Colon (tissue), 2 donors: ENCODE data around the gene COG2.
"Not testable (repeated sequence)": the region's sequence is repeated elsewhere in the genome, so short reads cannot be mapped to it uniquely, and the experiment has no call there.

Experiments
- FAIRE-seq: peaks from 2 replicates; lab custom pipeline; 2012; peaks lifted over from hg19 to GRCh38; lab: Jason Lieb, UNC
- donor health status: control.
- donor health status: control.

The COG2 gene

DNA sequence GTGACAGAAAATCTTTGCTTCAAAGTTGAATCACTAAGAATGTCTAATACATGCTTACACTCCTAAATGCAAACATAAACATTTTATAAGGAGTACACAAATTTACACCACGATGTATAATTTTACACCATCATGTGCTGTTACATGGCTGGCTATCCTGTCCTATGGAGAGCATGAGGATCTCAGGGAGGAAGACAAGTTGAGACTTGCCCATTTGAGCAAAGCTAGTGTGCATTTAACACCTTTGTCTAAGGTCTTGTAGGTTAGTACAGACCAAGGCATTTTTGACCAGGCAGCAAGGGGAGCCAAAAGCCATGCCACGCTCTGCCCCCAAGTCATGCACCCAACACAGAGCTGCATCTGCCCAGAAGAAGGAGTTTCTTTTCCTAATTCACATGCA is 14.5 kb upstream of the COG2 start:
- no peak for FAIRE-seq

DNA sequence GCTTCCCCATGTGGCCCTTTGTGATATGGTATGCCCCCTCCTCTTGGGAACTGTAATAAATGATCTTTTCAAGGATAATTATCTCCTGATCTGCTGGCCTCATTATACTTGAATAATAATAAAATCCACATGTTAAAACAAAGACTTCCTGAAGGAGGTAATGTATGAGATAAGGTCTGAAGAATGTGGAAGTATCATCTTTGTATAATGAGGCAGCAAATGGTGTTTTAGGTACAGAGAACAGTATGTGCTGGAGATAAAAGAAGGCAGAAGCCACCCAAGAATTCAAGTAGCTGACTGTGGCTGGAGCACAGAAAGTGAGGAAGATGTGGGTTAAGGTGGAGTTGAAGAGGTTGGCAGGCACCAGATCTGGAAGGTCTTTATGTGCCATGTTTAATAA is 12.8 kb upstream of the COG2 start:
- no peak for FAIRE-seq

DNA sequence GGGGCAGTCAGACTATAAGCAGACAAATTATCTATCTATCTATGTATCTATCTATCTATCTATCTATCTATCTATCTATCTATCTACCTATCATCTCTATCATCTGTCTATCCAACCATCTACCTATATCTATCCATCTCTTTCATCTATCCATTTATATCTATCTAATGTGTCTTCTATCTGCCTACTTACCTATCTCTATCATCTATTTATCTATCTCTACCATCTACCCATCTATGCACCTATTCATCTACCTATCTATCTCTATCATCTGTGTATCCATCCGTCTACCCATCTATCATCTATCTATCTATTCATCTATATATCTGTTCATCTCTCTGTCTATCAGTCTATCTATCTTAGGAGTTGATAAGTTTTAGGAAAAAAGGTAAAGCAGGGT is 10.8 kb upstream of the COG2 start:
- FAIRE-seq: no peak

DNA sequence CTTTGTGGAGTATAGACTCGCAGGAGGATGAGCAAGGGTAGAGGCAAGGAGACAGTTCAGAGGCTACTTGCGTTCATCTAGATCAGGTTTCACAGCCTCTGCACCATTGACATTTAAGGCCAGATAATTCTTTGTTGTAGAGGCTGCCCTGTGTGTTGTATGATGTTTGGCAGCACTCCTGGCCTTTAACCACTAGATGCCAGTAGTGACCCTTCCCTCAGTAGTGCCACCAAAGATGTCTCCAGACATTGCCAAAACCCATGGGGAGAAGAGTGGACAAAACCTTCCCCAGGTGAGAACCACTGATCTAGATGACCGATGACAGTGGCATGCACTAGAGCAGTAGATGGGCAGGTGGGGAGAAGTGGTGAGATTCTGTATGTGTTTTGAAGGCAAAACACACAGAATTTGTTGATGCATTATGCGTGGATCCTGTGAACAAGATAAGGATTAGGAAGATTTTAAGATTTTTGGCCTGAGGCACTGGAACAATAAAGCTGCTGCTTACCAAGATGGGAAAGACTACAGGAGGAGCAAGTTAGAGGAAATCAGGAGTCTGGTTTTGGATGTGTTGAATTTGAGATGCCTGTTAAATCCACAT is 9.9 kb upstream of the COG2 start:
- no peak for FAIRE-seq

DNA sequence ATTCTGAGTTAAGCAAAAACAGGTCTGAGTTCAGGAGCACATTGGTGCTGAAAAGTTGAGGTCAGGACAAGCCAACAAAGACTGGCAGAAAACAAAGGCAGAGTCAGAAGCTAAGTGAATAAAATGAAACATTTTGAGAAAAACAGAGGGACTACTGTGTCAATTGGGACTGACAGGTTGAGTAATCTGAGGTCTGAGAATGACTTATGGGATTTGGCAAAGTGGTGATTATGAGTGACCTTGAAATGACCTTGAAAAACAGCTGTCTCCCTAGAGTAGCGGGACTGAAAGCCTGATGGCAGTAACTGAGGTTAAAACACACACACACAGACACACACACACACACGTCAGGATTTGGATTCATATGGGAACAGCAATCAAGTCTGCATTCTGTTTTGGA is 8.8 kb upstream of the COG2 start:
- FAIRE-seq: no peak

DNA sequence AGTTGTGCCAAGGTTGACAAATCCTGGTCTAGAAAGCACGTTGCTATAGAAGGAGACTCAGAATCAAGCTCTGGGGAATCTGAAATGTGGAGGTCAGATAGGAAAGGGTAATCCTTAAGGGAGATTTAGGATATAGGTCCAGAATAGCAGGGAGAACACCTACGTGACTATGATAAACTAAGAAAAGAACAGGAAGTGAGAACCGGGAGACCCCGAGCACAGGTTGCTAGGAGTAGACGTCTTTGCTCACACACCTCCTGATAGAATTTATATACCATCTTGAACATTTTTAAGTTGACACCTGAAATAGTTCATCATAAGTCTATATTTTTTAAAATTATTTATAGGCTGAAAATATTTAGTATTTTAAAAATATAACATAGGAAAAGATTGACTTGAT is 7.9 kb upstream of the COG2 start:
- no peak for FAIRE-seq

DNA sequence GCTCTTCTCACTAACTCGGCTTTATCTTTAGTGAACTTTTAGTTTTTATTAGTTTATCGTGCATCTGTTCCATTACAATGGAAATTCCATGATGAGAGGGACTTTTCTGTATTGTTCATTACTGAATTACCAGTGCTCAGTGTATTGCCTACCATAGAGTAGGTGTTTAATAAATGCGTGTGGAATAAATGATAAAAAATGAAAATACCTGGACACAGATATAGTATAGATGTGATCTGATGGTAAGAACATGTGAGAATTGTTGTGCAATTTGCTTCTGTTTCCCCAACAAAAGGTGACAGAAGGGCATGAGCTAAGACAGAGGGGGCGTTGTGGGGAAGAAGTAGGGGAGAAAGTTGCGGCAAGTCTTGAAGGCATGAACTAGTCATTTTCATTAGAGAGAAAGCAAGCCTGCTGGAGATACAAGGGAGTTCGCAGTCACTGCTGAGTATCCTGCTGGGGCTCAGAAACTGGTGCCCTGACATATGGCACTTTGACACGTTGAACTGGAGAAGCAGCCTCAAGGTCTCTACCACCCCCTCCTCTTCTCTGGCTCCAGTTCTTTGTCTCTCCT is 5.6 kb upstream of the COG2 start:
- no peak for FAIRE-seq

DNA sequence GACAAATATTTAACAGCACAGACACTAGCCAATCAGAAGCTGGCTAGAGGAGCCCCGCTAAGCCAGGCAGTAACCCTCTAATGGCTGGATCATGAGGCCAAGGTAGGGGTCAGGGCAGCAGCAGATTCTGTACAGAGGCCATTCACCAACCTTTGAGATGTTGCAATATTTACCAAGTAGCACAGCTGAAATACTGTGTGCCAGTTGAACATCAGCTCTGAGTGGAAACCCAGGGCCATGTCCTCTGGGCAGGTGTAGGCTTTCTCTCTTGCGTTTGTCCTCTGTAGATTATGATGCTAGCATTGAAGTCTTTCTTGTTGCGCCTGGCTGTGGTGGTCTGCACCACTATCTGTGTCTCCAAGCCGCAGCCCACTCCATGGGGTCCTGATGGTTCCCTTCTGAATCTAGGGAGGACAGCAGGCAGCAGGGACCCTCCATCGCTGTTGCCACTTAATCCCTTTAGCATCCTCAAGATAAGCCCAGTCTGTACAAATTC is 2.5 kb upstream of the COG2 start:
- FAIRE-seq: no peak

DNA sequence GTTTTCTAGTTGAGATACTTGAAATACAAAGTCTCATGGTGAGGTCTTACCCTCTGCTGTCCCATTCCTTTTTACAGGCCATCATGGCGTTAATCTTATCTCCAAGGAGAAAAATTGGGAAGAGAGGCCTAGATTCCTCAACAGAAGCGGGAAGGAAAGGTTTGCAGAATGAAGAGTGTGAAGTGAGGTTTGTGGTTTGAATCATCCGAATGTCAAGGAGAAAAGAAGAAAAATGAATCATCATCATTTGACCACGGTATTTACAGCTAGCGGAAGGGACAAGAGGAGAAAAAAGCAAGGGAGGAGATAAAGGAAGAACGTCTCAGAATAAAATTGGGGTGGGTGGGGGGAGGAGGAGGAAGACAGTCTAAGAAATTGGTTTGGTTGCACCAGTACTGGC is 935 bp upstream of the COG2 start:
- FAIRE-seq: no peak

DNA sequence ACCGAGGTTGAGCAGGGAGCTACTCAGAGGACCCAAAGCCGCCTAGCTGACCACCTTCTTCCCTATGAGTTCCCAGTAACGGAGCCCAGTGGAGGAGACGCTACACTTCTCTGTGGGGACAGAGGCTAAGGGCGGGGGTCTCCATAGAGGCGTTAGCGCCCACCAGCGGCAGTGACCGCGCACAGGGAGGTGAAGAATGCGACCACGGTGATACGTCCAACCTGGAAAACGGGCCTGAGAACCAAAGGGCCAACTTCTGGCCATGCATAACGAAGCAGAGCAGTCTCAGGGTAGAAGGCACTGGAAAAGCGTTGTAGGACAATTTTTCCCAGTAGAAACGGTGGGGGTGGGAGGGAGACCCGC is 400 bp upstream of the COG2 start:
- no peak for FAIRE-seq

DNA sequence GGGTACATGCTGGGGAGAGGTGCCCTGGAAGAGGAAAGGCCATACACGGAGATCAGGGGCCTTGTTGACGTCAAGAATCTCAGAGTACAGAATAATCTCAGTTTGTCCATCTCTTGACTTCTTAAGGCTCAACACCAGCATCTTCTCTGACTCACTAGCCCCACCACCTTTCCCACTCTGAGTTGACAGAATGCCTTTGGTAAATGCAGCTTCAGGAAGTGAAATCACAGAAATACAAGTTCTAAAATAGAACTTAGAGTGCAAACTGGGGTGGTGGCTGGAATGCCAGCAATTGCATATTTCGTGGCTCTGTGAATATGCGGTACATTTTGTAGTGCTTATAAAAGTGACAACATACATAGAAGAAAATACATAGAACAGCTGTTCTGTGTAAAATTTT is 1.6 kb downstream of the COG2 start:
- no peak for FAIRE-seq

DNA sequence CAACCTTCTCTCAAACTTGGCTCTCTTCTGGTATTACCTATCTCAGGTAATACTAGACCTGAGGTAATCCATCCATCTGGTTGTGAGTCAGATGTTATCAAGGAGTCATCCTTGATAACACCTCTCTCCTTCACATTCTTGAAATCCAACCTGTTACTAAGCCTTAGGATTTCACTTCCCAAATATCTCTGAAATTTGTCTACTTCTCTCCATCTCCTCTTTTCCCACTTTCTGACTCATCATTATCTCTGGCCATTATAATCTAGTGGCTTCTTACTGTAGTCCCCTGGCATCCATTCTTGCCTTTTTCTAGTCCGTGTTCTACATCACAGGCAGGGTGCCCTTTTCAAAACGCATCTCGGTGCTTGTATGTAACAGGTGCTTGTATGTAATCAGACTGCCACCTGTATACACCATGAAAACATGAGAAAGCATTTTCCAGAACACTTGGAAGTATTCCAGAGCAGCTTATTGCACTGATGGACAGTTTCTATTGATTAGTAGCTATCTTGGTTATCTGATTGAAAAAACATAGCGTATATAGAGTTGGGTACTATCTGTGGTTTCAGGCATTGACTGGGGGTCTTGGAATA is 4.5 kb downstream of the COG2 start:
- FAIRE-seq: no peak

DNA sequence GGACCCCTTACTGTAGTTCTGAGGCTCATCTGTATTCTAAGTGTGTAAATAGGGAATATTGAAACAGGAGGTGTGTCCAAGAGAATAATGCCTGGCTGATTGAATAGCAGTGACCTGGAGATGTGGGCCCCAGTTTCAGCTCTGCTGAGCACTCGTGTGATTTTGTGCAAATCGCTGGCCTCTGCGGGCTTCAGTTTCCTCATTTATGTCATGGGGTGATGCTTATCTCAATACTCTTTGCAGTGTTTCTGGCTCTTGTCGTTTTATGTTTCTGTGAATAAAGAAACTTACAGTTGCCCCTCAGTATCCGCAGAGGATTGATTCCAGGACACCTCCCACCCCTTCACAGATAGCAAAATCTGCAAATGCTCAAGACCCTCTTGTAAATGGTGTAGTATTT is 5.0 kb downstream of the COG2 start:
- FAIRE-seq: no peak

DNA sequence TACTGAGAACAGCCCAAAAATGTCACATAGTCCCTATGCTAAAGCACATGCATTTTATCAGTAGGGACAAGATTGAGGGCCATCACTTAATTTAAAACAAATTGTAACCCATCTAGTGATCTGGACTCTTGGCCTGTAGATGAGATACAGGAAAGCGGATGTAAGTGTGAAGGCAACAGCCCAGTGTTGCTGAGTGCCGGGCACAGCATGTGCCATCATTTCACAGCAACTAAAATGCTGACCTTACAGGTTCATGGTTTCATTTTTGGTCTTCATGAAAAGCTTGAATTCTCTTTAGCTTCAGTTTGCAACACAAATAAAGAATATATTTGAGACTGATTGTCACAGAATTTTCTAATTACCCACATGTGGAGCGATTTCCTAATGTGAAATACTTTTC is 5.8 kb downstream of the COG2 start:
- FAIRE-seq: no peak

DNA sequence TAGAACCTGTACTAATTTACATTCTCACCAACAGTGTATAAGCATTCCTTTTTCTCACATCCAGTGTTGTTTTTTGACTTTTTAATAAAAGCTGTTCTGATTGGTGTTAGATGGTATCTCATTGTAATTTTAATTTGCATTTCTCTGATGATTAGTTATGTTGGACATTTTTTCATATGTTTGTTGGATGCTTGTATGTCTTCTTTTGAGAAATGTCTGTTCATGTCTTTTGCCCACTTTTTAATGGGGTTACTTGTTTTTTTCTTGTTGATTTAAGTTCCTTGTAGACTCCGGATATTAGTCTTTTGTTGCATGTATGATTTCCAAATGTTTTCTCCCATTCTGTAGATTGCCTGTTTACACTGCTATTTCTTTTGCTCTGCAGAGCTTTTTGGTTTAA is 8.0 kb downstream of the COG2 start:
- no peak for FAIRE-seq

DNA sequence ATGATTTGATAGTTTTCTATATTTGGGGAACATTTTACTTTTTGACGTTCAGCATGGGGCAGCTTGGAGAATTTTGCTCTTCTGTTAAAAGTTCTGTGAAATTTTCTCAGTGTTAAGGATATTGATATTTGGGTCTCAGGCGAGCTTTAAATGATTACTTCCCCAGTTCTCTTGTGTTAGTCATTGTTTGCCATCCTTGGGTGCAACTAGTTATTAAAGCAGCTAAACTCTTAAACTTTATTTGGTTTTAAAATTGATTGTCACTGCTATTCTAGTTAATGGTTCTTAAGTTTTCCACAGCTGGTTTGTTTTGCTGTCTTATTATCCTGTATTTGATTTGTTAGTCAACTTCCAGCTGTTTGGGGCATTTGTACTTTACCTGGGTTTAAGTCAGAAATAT is 9.0 kb downstream of the COG2 start:
- FAIRE-seq: no peak

DNA sequence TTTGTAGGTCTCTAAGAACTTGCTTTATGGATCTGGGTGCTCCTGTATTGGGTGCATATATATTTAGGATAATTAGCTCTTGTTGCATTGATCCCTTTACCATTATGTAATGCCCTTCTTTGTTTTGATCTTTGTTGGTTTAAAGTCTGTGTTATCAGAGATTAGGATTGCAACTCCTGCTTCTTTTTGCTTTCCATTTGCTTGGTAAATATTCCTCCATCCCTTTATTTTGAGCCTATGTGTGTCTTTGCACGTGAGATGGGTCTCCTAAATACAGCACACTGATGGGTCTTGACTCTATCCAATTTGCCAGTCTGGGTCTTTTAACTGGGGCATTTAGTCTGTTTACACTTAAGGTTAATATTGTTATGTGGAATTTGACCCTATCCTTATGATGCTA is 14.4 kb downstream of the COG2 start:
- not testable (repeated sequence) for FAIRE-seq

DNA sequence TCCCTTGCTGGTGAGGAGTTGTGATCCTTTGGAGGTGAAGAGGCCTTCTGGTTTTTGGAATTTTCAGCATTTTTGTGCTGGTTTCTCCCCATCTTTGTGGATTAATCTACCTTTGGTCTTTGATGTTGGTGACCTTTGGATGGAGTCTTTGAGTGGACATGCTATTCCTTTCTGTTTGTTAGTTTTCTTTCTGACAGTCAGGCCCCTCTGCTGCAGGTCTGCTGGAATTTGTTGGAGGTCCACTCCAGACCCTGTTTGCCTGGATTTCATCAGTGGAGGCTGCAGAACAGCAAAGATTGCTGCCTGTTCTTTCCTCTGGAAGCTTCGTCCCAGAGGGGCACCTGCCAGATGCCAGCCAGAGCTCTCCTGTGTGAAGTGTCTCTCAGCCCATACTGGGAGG is 15.8 kb downstream of the COG2 start:
- not testable (repeated sequence) for FAIRE-seq

DNA sequence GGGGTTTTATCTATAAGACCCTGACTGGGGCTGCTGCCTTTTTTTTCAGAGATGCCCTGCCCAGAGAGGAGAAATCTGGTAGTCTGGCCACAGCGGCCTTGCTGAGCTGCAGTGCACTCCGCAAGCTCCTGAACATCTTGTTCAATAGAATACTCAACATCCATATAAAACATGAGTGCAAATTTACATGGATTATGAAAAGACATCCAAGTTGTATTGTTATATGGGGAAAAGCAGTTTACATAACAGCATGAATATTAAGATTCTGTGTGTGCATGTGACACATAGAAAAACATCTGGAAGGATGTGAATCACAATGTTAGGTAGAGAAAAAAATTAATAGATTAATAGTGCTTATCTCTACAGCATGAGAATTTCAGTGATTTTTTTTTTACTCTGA is 16.4 kb downstream of the COG2 start:
- no peak for FAIRE-seq

DNA sequence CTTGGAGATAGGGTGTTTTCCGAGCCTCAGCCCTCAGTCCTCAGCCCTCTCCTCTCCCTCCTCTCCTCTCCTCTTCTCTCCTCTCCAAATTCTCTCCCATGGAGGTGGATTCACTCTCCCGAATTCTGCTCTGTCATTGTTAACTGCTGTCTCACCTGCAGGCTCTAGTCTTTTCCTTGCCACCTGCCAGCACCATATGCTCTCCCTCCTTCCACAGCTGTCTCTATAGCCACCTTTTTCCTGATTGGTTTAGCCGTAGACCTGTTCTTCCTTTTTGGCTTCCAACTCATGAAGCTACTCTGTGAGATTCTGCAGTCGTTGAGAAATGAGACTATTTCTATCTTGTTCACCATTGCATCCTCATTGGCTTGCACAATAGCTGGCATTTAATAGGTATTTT is 19.7 kb downstream of the COG2 start:
- FAIRE-seq: no peak

DNA sequence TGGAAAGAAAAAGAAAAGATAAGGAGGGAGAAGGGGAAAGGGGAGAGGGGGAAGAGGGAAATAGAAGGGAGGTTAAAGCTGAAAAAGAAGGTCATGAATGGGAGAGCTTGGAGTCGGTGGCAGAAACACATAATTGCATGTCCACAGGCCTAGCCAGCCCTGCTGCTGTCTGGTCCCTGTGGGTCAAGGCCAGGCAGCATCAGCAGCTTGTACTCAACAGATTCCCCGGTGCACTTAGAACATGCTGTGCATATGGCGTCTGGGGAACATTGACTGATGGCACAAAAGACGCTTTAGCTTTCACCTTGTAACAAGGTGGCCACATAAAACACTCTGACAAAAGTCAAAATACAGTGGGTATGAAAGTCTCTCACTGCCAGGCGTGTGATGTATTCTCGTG is 25.9 kb downstream of the COG2 start:
- no peak for FAIRE-seq

DNA sequence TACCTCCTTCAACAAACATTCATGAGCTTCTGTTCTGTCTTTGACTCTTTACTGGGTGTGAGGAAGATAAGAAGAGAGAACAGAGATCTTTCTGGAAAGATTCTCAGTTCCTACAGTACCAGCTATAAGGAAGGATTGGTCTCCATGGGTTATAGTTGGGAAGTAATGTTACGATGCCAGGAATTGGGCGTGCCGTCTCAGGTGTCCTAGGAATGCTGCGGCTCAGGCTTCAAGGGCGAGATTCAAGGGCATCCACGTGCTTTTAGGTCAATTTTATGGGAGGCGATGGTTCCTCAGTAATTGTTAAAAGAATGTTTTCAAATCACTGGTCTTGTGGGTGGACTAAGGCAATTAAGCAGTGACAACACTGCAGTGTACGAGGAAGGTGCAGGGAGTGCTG is 27.3 kb downstream of the COG2 start:
- no peak for FAIRE-seq

DNA sequence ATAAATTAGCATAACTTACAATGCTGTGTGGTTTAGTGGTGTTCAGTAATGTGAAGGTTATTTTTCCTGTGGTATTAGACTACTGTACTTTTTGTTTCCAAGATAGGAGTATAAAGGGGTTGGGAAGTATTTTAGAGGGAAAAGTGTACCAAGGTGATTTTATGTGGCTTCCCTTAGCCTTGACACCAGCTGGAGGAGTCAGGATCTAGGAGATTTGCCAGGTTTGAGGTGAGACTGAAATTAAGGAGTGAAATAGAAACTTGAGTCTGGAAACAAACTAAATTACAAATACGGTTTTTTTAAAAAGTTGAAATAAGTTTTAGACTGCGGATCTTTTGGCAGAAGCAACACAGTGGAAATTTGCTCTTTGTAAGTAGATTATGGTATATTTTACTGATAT is 32.3 kb downstream of the COG2 start:
- FAIRE-seq: no peak

DNA sequence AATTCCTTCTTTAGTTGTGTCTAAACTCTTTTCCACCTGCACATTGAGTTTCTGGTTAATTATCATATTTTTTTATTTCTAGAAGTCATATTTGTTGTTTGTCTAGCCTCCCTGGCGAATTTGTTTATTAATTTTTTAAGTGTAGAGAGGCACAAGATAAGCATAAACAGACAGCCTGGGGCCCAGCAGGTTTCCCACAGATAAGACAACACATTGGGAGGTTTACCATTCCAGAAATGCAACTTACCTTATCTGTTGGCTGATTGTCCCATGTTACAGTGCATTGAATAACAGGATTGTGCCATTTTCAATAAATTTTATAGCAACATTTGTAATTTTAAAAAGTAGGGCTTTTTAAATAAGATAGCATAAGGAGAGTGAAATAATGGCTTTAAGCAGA is 34.9 kb downstream of the COG2 start:
- no peak for FAIRE-seq
